Liver (tissue), 9 donors: ENCODE data around the gene EPB41L4B. TPM values are rescaled to one million over a fixed set of nuclear protein-coding genes. Genes with fewer than 3 reads are reported as not detected.
A peak's percentile ranks its signal among the peaks of the same experiment; 100 is the strongest.

Experiments
- DNase-seq: peaks from one replicate; pipeline ENCODE4 v3.0.0-alpha.2; 2017; ENCODE audit warnings: low spot score
- H3K27ac ChIP-seq, 2 donors: one replicate each; pipeline ENCODE4 v1.7.0; 2013; ENCODE audit warnings: inconsistent platforms in 2 of 2, low read length in 2 of 2, control low read depth in 1 of 2, low read depth in 1 of 2, mild to moderate bottlenecking in 1 of 2
- H3K27me3 ChIP-seq, 4 donors: one replicate each; pipeline versions ENCODE4 v1.6.1 to v1.7.0; 2013; ENCODE audit warnings: low read length in 3 of 4, inconsistent platforms in 1 of 4, mild to moderate bottlenecking in 1 of 4, moderate library complexity in 1 of 4; ENCODE audit not compliant: control insufficient read depth in 4 of 4, insufficient read depth in 4 of 4
- H3K36me3 ChIP-seq, 4 donors: one replicate each; pipeline versions ENCODE4 v1.6.1 to v1.7.0; 2013; ENCODE audit warnings: low read length in 3 of 4, mild to moderate bottlenecking in 3 of 4, low read depth in 1 of 4, moderate library complexity in 1 of 4; ENCODE audit not compliant: control insufficient read depth in 4 of 4, insufficient read depth in 3 of 4
- H3K4me1 ChIP-seq, 4 donors: one replicate each; pipeline versions ENCODE4 v1.6.1 to v1.7.0; 2013; ENCODE audit warnings: low read length in 3 of 4, mild to moderate bottlenecking in 3 of 4, moderate library complexity in 1 of 4; ENCODE audit not compliant: control insufficient read depth in 4 of 4, insufficient read depth in 4 of 4
- H3K4me3 ChIP-seq, 3 donors: one replicate each; pipeline versions ENCODE4 v1.6.1 to v1.7.0; 2013; ENCODE audit warnings: low read length in 3 of 3, control low read depth in 1 of 3, low read depth in 1 of 3, mild to moderate bottlenecking in 1 of 3
- H3K9ac ChIP-seq, 2 donors: one replicate each; pipeline ENCODE4 v1.7.0; 2013; ENCODE audit warnings: low read length in 2 of 2, mild to moderate bottlenecking in 2 of 2, moderate library complexity in 2 of 2, control low read depth in 1 of 2, low read depth in 1 of 2
- H3K9me3 ChIP-seq, 4 donors: one replicate each; pipeline versions ENCODE4 v1.6.1 to v1.7.0; 2013; ENCODE audit warnings: low read length in 3 of 4; ENCODE audit not compliant: control insufficient read depth in 4 of 4
- EGR1 ChIP-seq, 2 donors: IDR thresholded peaks; 2 replicates each; pipeline ENCODE4 v1.6.1; 2016 to 2018; ENCODE audit warnings: antibody characterized with exemption in 2 of 2, low read depth in 2 of 2
- FOXA2 ChIP-seq: IDR thresholded peaks from 2 replicates; pipeline ENCODE4 v1.6.1; 2016; ENCODE audit warnings: antibody characterized with exemption
- GABPA ChIP-seq, 2 donors: IDR thresholded peaks in 1 of 2; conservative IDR thresholded peaks in 1 of 2; 2 replicates each; pipeline ENCODE4 v1.6.1; 2016; ENCODE audit warnings: antibody characterized with exemption in 2 of 2, mild to moderate bottlenecking in 1 of 2, moderate library complexity in 1 of 2
- HNF4A ChIP-seq, 2 donors: conservative IDR thresholded peaks; 2 replicates each; pipeline ENCODE4 v1.6.1; 2016; ENCODE audit warnings: antibody characterized with exemption in 2 of 2, mild to moderate bottlenecking in 2 of 2
- HNF4G ChIP-seq: IDR thresholded peaks from 2 replicates; pipeline ENCODE4 v1.6.1; 2016; ENCODE audit warnings: antibody characterized with exemption
- JUND ChIP-seq, 2 donors: IDR thresholded peaks; 2 replicates each; pipeline ENCODE4 v1.6.1; 2016; ENCODE audit warnings: antibody characterized with exemption in 2 of 2
- NR2F2 ChIP-seq: IDR thresholded peaks from 2 replicates; pipeline ENCODE4 v1.6.1; 2016; ENCODE audit warnings: antibody characterized with exemption
- RAD21 ChIP-seq, 2 donors: IDR thresholded peaks; 2 replicates each; pipeline ENCODE4 v1.6.1; 2016; ENCODE audit warnings: antibody characterized with exemption in 2 of 2, mild to moderate bottlenecking in 2 of 2
- SP1 ChIP-seq: IDR thresholded peaks from 2 replicates; pipeline ENCODE4 v1.6.1; 2018; ENCODE audit warnings: antibody characterized with exemption, mild to moderate bottlenecking
- YY1 ChIP-seq: IDR thresholded peaks from 2 replicates; pipeline ENCODE4 v1.6.1; 2016; ENCODE audit warnings: antibody characterized with exemption, mild to moderate bottlenecking
- WGBS: extraction: QIAGEN DNeasy Blood & Tissue Kit; methylation state at CpG from one replicate; pipeline ENCODE4 v1.1.7; 2013; 5-methylcytosine and 5-hydroxymethylcytosine counted together
- polyA plus RNA-seq, 2 donors: library from polyadenylated mRNA; stranded (reverse) in 1 of 2; unstranded in 1 of 2; fragments of 200-250 nt in 1 of 2; fragments of >200 nt in 1 of 2; fragmentation: Nextera tagmentation in 1 of 2; extraction: Ambion mirVana in 1 of 2; gene quantifications; one replicate each; pipeline versions ENCODE4 v1.2.1 to v1.2.3, GENCODE V29; 2013 to 2015
- total RNA-seq, 2 donors: library from RNA; depleted of rRNA; stranded (reverse); fragments of >200 nt; gene quantifications; one replicate each; pipeline ENCODE4 v1.2.3, GENCODE V29; 2014
- TF ChIP-seq, protein P1 (sequence below): fragments of 150-350 bp; IDR thresholded peaks from 2 replicates; pipeline ENCODE4 v1.5.1; 2017; ENCODE audit warnings: improper control_type of control experiment, low read depth, low read length; ENCODE audit not compliant: missing input control
- TF ChIP-seq, protein P2 (sequence below): IDR thresholded peaks from 2 replicates; pipeline ENCODE4 v1.6.1; 2016; ENCODE audit warnings: antibody characterized with exemption
- TF ChIP-seq, protein P3 (sequence below): IDR thresholded peaks from 2 replicates; pipeline ENCODE4 v1.6.1; 2016; ENCODE audit warnings: antibody characterized with exemption
- TF ChIP-seq, protein P4 (sequence below): IDR thresholded peaks from 2 replicates; pipeline ENCODE4 v1.6.1; 2016; ENCODE audit warnings: antibody characterized with exemption
- donor health status: healthy.
- donor health status: healthy.
- donor health status: healthy.
- donor health status: healthy.
- donor health status: healthy.

EPB41L4B gene
- total and polyA plus RNA-seq, 4 donors: 9.9 to 42.6 (median 23.9) TPM

DNA sequence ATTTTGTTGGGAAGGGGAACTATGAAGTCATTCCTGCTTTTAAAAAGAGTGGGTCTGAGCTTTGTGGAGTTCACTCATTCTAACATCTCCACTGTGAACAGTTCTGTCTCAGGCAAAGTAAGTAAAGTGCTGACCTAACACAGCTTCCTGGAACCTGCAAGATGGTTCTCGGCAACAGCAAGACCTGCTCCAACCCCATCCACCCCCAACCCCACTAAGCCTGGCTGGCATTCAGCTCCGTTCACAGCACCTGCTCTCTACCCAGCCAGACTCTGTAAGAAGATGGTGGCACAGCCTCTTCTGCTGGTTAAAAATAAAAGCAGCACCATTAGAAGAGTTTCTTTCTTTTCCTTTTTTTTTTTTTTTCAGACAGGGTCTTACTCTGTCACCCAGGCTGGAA lies 42.0 kb downstream of the EPB41L4B start:
- Histone ChIP-seq H3K27ac (no peak overlapping the region), H3K9ac (no peak overlapping the region), H3K4me1 (peaks cover 10 to 54% (median 39%) of the 10 kb centered on the region in 4 donors)

DNA sequence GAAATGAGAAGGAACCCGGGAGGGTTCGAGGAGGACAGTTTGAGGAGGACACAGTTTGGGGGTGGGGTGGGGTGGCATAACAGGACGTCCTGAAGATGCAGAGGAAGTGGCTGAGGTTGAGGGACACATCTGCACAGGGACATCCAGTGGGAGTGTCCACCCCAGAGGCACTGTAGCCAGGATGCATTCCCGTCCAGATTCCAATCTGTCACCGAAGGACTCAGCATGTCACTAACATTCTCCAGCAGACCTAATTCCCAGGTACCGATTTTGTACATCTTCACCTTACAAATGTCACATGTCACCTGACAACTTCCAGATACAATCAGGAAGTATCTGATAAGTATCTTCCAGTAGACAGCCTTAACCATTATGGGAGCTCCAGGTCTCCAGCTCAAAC lies 42.6 kb downstream of the EPB41L4B start:
- 90% methylated on average over 6 of the region's 6 CpGs for WGBS
- TF ChIP-seq HNF4A (conservative IDR thresholded peaks at IDR 0.05): no peak
- TF ChIP-seq, protein P1, sequence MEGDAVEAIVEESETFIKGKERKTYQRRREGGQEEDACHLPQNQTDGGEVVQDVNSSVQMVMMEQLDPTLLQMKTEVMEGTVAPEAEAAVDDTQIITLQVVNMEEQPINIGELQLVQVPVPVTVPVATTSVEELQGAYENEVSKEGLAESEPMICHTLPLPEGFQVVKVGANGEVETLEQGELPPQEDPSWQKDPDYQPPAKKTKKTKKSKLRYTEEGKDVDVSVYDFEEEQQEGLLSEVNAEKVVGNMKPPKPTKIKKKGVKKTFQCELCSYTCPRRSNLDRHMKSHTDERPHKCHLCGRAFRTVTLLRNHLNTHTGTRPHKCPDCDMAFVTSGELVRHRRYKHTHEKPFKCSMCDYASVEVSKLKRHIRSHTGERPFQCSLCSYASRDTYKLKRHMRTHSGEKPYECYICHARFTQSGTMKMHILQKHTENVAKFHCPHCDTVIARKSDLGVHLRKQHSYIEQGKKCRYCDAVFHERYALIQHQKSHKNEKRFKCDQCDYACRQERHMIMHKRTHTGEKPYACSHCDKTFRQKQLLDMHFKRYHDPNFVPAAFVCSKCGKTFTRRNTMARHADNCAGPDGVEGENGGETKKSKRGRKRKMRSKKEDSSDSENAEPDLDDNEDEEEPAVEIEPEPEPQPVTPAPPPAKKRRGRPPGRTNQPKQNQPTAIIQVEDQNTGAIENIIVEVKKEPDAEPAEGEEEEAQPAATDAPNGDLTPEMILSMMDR: no peak
- no peaks in the 10 kb centered on the region for H3K9me3 ChIP-seq
- no peaks in the 10 kb centered on the region for H3K36me3 ChIP-seq
- no peak overlapping the region for H3K9ac ChIP-seq
- peaks cover 10 to 54% (median 39%) of the 10 kb centered on the region in 4 donors for H3K4me1 ChIP-seq
- no peaks in the 10 kb centered on the region for H3K27me3 ChIP-seq
- H3K27ac ChIP-seq: peak overlapping the region in 1 of 2 donors; percentile 3
- DNase-seq: no peak
- H3K4me3 ChIP-seq: no peak overlapping the region

More for the DNA sequence above, 42.0 kb downstream of the EPB41L4B start:
- H3K9me3 ChIP-seq: no peaks in the 10 kb centered on the region
- DNase-seq: no peak
- no peaks in the 10 kb centered on the region for H3K36me3 ChIP-seq
- TF ChIP-seq GABPA (IDR thresholded peaks at IDR 0.05 in 1 of 2, conservative IDR thresholded peaks at IDR 0.05 in 1 of 2) (no peak), SP1 (no peak), RAD21 (IDR thresholded peaks at IDR 0.05) (no peak), HNF4A (conservative IDR thresholded peaks at IDR 0.05) (no peak), FOXA2 (no peak), NR2F2 (no peak), EGR1 (IDR thresholded peaks at IDR 0.05; ENCODE audit: low read depth in 2 of 2) (no peak), YY1 (no peak), JUND (IDR thresholded peaks at IDR 0.05) (no peak), HNF4G (no peak)
- TF ChIP-seq, protein P2, sequence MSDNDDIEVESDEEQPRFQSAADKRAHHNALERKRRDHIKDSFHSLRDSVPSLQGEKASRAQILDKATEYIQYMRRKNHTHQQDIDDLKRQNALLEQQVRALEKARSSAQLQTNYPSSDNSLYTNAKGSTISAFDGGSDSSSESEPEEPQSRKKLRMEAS: no peak
- TF ChIP-seq, protein P3, sequence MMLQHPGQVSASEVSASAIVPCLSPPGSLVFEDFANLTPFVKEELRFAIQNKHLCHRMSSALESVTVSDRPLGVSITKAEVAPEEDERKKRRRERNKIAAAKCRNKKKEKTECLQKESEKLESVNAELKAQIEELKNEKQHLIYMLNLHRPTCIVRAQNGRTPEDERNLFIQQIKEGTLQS: no peak
- TF ChIP-seq, protein P4, sequence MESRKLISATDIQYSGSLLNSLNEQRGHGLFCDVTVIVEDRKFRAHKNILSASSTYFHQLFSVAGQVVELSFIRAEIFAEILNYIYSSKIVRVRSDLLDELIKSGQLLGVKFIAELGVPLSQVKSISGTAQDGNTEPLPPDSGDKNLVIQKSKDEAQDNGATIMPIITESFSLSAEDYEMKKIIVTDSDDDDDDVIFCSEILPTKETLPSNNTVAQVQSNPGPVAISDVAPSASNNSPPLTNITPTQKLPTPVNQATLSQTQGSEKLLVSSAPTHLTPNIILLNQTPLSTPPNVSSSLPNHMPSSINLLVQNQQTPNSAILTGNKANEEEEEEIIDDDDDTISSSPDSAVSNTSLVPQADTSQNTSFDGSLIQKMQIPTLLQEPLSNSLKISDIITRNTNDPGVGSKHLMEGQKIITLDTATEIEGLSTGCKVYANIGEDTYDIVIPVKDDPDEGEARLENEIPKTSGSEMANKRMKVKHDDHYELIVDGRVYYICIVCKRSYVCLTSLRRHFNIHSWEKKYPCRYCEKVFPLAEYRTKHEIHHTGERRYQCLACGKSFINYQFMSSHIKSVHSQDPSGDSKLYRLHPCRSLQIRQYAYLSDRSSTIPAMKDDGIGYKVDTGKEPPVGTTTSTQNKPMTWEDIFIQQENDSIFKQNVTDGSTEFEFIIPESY: no peak
- TF ChIP-seq, protein P1: no peak
- H3K27me3 ChIP-seq: no peaks in the 10 kb centered on the region
- WGBS: 89% methylated on average over 2 of the region's 2 CpGs
- no peak overlapping the region for H3K4me3 ChIP-seq
